Heart left ventricle (tissue), 16 donors: ENCODE measurements around the gene SLIT3. TPM values are rescaled to one million over a fixed set of nuclear protein-coding genes. Genes with fewer than 3 reads are reported as not detected.

Source experiments
- ATAC-seq, 4 donors: fragments of 200-7000 bp; cut with Tn5 transposase; one replicate each; pipeline ENCODE4 v1.9.1; 2020 to 2022; ENCODE audit warnings: moderate library complexity in 4 of 4, mild to moderate bottlenecking in 3 of 4, moderate number of reproducible peaks in 1 of 4
- DNase-seq, 5 donors: peaks; one replicate each; pipeline ENCODE4 v3.0.0-alpha.2; 2020
- H3K27ac ChIP-seq, 12 donors: fragments of 200-600 bp; sonication (generic) in 4 of 12; one replicate each; pipeline versions ENCODE4 v1.5.0 to v1.8.0; 2016 to 2022; ENCODE audit warnings: mild to moderate bottlenecking in 2 of 12
- H3K27me3 ChIP-seq, 9 donors: fragments of 200-600 bp; sonication (generic) in 2 of 9; one replicate each; pipeline versions ENCODE4 v1.5.1 to v1.8.0; 2016 to 2022; ENCODE audit warnings: mild to moderate bottlenecking in 3 of 9
- H3K36me3 ChIP-seq, 9 donors: fragments of 200-600 bp; sonication (generic) in 2 of 9; one replicate each; pipeline versions ENCODE4 v1.5.0 to v1.8.0; 2018 to 2022; ENCODE audit warnings: mild to moderate bottlenecking in 2 of 9
- H3K4me1 ChIP-seq, 12 donors: fragments of 200-600 bp; sonication (generic) in 4 of 12; one replicate each; pipeline versions ENCODE4 v1.5.0 to v1.8.0; 2016 to 2022; ENCODE audit warnings: mild to moderate bottlenecking in 3 of 12
- H3K4me3 ChIP-seq, 12 donors: fragments of 200-600 bp; sonication (generic) in 4 of 12; one replicate each; pipeline versions ENCODE4 v1.5.0 to v1.8.0; 2017 to 2022; ENCODE audit warnings: mild to moderate bottlenecking in 9 of 12, moderate library complexity in 4 of 12
- H3K9me3 ChIP-seq, 12 donors: fragments of 200-600 bp; sonication (generic) in 4 of 12; one replicate each; pipeline versions ENCODE4 v1.5.0 to v1.8.0; 2016 to 2022; ENCODE audit warnings: mild to moderate bottlenecking in 1 of 12
- POLR2A ChIP-seq, 2 donors: fragments of 450-650 bp; IDR thresholded peaks; one replicate each; pipeline ENCODE4 v1.6.1; 2017; ENCODE audit warnings: antibody characterized with exemption in 2 of 2, mild to moderate bottlenecking in 2 of 2, moderate library complexity in 2 of 2
- WGBS, 4 donors: extraction: QIAGEN DNeasy Blood & Tissue Kit in 2 of 4; methylation state at CpG; one replicate each; pipeline versions ENCODE4 v1.1.5 to v1.1.7; 2013 to 2018; 5-methylcytosine and 5-hydroxymethylcytosine counted together
- intact Hi-C, 10 donors: fragments of 100-400 bp; cut with DNase I; formaldehyde crosslinking; loops; one replicate each; pipeline versions ENCODE4 v1.11.1 to v1.14.2; 2022
- polyA plus RNA-seq, 2 donors: library from polyadenylated mRNA; stranded (reverse); fragments of 200-250 nt; gene quantifications; one replicate each; pipeline ENCODE4 v1.2.3, GENCODE V29; 2013
- total RNA-seq, 9 donors: library from RNA; depleted of rRNA in 2 of 9; stranded (reverse); fragments of >200 nt in 2 of 9; fragmentation: NEBNext Ultra II Directional in 3 of 9; extraction: Animal tissue kit (Norgen Biotek cat#: 25700) in 3 of 9; gene quantifications; one replicate each; pipeline versions ENCODE4 v1.1.0 to v1.2.4, GENCODE V29; 2016 to 2023
- TF ChIP-seq, protein P1 (sequence below), 12 donors: fragments of 200-600 bp; sonication (generic) in 4 of 12; IDR thresholded peaks; one replicate each; pipeline versions ENCODE4 v1.5.0 to v1.8.0; 2018 to 2022; ENCODE audit warnings: antibody characterized with exemption in 12 of 12, mild to moderate bottlenecking in 5 of 12
- donor health status: ischemic (EF 13 %, LVEDD 7.1; RV severe dilation, severe dysfunction).
- donor health status: healthy with polysubstance abuse.
- donor health status: DM: no; HTN: yes; CAD: no.
- donor health status: DM: no; HTN: no; CAD: no.
- donor health status: ischemic (EF 25% LVEDD 6.9; RV normal size, moderate dysfunction).
- donor health status: ischemic (EF 25% LVEDD 5.7; RV mildly dilated, moderate dysfunction).
- donor health status: healthy.
- donor health status: DM: yes; HTN: yes; CAD: no.
- donor health status: ischemic (EF 35%, LVEDD 5.7; RV mildly dilated, moderate dysfunction).
- donor health status: nonischemic (EF 11% LVEDD 7.7; RV severe dilation, severe dysfunction).
- donor health status: DM: yes; HTN: yes; CAD: no.
- donor health status: PGD.
- donor health status: ischemic (EF 29% LVEDD 5.4; RV normal size, mild dysfunction).
- donor health status: nonischemic (EF 23%, LVEDD 6.1; RV moderate dilation, normal function).

The SLIT3 gene
- total and polyA plus RNA-seq, 11 donors = 2.3 to 40.3 (median 14.4) TPM

DNA sequence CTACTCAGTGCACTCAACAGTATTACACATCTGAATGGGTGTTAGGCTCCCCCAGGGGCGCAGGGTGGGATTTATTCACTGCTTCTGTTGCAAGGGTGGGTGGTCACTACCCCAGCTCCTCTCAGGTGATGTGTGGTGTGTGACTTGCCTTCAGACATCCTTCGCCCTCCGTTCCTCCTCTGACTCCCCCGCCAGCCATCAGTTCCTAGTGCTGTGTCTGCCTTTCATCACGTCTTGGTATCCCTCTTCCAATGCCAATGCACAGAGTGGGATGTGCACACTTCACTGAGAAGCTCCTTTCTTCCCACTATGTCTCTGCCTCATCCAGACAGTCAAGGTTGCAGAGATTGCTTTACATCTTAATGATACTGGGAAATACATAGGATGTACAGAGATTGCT lies 79.4 kb downstream of the SLIT3 start:
- Histone ChIP-seq H3K36me3 (no peaks in the 10 kb centered on the region), H3K27me3 (no peaks in the 10 kb centered on the region), H3K4me1 (no peaks in the 10 kb centered on the region), H3K9me3 (no peaks in the 10 kb centered on the region), H3K4me3 (no peak overlapping the region), H3K27ac (no peak overlapping the region)
- intact Hi-C loops = no loop called here
- 83 to 94% (median 87%) methylated on average over 5 of the region's 5 CpGs for WGBS, 4 donors
- no peak for ATAC-seq
- TF ChIP-seq, protein P1, sequence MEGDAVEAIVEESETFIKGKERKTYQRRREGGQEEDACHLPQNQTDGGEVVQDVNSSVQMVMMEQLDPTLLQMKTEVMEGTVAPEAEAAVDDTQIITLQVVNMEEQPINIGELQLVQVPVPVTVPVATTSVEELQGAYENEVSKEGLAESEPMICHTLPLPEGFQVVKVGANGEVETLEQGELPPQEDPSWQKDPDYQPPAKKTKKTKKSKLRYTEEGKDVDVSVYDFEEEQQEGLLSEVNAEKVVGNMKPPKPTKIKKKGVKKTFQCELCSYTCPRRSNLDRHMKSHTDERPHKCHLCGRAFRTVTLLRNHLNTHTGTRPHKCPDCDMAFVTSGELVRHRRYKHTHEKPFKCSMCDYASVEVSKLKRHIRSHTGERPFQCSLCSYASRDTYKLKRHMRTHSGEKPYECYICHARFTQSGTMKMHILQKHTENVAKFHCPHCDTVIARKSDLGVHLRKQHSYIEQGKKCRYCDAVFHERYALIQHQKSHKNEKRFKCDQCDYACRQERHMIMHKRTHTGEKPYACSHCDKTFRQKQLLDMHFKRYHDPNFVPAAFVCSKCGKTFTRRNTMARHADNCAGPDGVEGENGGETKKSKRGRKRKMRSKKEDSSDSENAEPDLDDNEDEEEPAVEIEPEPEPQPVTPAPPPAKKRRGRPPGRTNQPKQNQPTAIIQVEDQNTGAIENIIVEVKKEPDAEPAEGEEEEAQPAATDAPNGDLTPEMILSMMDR (IDR thresholded peaks at IDR 0.05) = no peak
- no peak for TF ChIP-seq POLR2A (IDR thresholded peaks at IDR 0.05)
- DNase-seq = no peak

DNA sequence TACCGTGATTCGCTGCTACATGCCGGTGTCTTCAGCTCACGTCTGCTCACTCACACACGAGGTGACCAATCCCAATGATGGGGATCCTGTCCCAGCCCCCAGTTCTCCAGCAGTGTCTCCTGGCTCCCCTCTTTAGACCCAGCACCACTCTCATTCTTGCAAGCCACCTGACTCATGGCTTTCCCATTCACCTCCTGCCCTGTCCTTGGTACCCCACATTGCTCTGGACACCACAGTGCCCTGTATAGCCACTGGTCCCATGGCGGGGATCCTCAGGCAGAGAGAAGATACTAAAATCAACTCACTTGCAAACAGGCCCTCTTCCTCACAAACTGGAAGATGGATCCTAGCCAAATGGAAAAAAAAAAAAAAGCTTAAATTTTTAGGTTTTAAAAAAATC lies 81.0 kb downstream of the SLIT3 start:
- TF ChIP-seq, protein P1 (IDR thresholded peaks at IDR 0.05) = no peak
- TF ChIP-seq POLR2A (IDR thresholded peaks at IDR 0.05) = no peak
- ATAC-seq = no peak
- no peaks in the 10 kb centered on the region for H3K4me1 ChIP-seq
- no peaks in the 10 kb centered on the region for H3K9me3 ChIP-seq
- H3K4me3 ChIP-seq = no peak overlapping the region
- H3K27me3 ChIP-seq = no peaks in the 10 kb centered on the region
- intact Hi-C loops = no loop called here
- H3K27ac ChIP-seq = no peak overlapping the region
- WGBS, 4 donors = 91 to 95% (median 94%) methylated on average over 6 of the region's 6 CpGs
- no peaks in the 10 kb centered on the region for H3K36me3 ChIP-seq
- DNase-seq = no peak

DNA sequence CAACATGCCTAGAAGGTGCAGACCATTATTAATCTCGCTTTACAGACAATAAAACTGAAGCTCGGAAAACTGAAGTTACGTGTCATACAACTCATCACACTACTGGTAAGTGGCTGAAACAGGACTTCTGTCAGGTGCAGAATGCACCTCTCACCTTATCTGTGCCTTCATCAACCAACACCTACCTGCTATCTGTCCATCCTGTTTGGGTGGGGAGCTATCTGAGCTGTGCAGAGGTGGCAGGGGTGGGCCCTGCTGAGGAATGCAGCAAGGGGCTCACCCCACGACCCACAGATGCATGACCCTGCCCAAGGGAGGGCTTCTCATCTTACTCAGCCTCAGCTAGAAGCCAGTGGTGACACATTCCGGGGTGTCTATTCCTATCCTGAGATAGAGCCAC lies 81.6 kb downstream of the SLIT3 start:
- Histone ChIP-seq H3K27ac (no peak overlapping the region), H3K36me3 (no peaks in the 10 kb centered on the region), H3K9me3 (no peaks in the 10 kb centered on the region), H3K4me1 (no peaks in the 10 kb centered on the region), H3K4me3 (no peak overlapping the region), H3K27me3 (no peaks in the 10 kb centered on the region)
- 68 to 89% (median 73%) methylated on average over 5 of the region's 5 CpGs for WGBS, 4 donors
- no peak for TF ChIP-seq POLR2A (IDR thresholded peaks at IDR 0.05)
- TF ChIP-seq, protein P1 (IDR thresholded peaks at IDR 0.05) = no peak
- ATAC-seq (no peak), DNase-seq (no peak)
- intact Hi-C loops = no loop called here

DNA sequence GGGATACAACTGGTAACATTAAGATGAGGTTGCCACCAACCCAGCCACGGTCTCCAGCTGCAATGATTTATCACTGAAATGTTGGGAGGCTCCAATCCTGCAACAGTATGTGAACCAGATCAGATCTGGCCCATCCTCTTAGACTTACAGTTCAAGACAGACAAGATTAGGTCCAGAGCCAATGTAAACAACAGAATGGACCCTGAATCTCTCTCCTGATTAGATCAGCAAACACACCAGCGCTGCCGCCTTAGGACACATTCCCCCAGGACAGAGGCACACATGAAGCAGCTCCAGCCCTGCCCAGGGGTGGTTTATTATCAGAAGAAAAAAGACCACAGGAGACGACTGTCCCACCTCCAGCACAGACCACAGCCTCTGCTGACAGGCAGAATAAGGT lies 82.1 kb downstream of the SLIT3 start:
- intact Hi-C loops = no loop called here
- Histone ChIP-seq H3K4me3 (no peak overlapping the region), H3K4me1 (no peaks in the 10 kb centered on the region), H3K27ac (no peak overlapping the region), H3K9me3 (no peaks in the 10 kb centered on the region), H3K36me3 (no peaks in the 10 kb centered on the region), H3K27me3 (no peaks in the 10 kb centered on the region)
- TF ChIP-seq, protein P1 (IDR thresholded peaks at IDR 0.05) = no peak
- no peak for TF ChIP-seq POLR2A (IDR thresholded peaks at IDR 0.05)
- no peak for ATAC-seq
- no peak for DNase-seq
- 43 to 59% (median 54%) methylated on average over 4 of the region's 4 CpGs for WGBS, 4 donors
